Measurements from ENCODE around the gene TMEM209. TPM values are rescaled to one million over a fixed set of nuclear protein-coding genes. Genes with fewer than 3 reads are reported as not detected.

The TMEM209 gene
- total RNA-seq, 2 donors from 2014 or later, result 11.9 to 21.5 TPM

DNA sequence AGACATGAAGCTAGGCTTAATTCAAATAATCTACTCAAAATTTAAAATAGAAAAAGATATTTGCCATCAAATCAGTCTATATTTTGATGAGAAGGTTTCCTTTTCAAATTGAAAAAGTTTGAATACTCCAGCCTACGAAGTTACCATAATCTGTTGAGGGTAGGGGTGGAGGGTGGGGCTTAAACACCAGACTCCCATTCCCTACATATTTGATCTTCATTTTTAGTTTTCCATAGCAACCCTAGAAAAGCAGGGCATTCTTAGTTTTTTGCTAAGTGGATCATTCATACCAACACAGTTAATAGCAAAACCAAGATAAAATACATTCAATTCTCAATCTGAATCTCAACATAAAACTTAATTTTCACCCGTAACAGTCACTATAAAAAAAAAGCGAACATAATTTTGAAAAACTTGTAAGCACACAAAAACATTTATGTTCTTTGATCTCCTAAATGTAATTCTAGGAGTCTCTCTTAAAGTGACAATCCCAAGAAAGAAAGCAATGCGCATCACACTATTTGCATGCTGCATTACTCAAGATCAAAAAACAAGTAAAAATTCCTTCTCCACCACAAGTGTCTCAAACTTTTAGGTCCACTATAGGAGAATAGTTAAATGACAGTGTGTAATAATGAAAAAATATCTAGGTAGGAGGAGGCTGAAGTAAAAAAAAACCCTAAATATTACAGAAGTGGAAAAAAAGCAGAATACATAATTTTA is 30.8 kb downstream of the TMEM209 start:
- no peaks in the 10 kb centered on the region for H3K9me3 ChIP-seq
- no peak for DNase-seq (ENCODE audit: low spot score)
- no peak overlapping the region for H3K4me3 ChIP-seq
- H3K27ac ChIP-seq, result no peak overlapping the region
- no peaks in the 10 kb centered on the region for H3K4me1 ChIP-seq (replicated peaks)
- TF ChIP-seq POLR2AphosphoS5 (IDR thresholded peaks at IDR 0.05) (no peak), POLR2A (IDR thresholded peaks at IDR 0.05) (no peak)
- TF ChIP-seq, protein P1, sequence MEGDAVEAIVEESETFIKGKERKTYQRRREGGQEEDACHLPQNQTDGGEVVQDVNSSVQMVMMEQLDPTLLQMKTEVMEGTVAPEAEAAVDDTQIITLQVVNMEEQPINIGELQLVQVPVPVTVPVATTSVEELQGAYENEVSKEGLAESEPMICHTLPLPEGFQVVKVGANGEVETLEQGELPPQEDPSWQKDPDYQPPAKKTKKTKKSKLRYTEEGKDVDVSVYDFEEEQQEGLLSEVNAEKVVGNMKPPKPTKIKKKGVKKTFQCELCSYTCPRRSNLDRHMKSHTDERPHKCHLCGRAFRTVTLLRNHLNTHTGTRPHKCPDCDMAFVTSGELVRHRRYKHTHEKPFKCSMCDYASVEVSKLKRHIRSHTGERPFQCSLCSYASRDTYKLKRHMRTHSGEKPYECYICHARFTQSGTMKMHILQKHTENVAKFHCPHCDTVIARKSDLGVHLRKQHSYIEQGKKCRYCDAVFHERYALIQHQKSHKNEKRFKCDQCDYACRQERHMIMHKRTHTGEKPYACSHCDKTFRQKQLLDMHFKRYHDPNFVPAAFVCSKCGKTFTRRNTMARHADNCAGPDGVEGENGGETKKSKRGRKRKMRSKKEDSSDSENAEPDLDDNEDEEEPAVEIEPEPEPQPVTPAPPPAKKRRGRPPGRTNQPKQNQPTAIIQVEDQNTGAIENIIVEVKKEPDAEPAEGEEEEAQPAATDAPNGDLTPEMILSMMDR (IDR thresholded peaks at IDR 0.05), result no peak
- no peaks in the 10 kb centered on the region for H3K36me3 ChIP-seq
- 90% methylated on average over 4 of the region's 4 CpGs for WGBS
- intact Hi-C loops (cut with DNase I), result no loop called here
- H3K27me3 ChIP-seq (replicated peaks; ENCODE audit: insufficient read depth), result no peaks in the 10 kb centered on the region

DNA sequence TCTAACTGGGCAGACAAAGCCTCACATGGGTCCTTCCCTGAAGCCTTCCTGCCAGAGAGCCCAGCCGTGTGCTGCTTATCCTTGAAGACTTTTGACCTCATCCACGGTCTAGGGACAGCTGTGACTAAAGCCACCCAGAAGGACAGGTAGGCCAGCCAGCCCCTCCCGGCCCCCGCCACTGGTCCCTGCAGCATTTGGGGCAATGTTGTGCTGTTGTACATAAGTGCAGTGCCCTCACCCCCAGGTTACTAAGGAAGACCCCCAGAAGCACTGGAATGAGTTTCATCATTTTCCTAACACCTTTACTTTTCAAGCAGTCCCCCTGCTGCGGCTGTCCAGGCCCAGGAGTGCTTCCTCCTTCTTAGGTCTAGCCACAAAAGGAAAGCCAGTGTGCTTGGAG is 43.0 kb downstream of the TMEM209 start:
- intact Hi-C loops (cut with DNase I), result no loop called here
- Histone ChIP-seq H3K27ac (no peak overlapping the region), H3K36me3 (peaks cover 0 to 9% of the 10 kb centered on the region in 2 donors), H3K9me3 (no peaks in the 10 kb centered on the region), H3K4me1 (replicated peaks) (no peaks in the 10 kb centered on the region), H3K27me3 (replicated peaks; ENCODE audit: insufficient read depth) (no peaks in the 10 kb centered on the region), H3K4me3 (no peak overlapping the region)
- TF ChIP-seq, protein P1 (IDR thresholded peaks at IDR 0.05), result no peak
- no peak for TF ChIP-seq POLR2A (IDR thresholded peaks at IDR 0.05)
- TF ChIP-seq POLR2AphosphoS5 (IDR thresholded peaks at IDR 0.05), result no peak
- 89% methylated on average over 5 of the region's 5 CpGs for WGBS
- no peak for DNase-seq (ENCODE audit: low spot score)

DNA sequence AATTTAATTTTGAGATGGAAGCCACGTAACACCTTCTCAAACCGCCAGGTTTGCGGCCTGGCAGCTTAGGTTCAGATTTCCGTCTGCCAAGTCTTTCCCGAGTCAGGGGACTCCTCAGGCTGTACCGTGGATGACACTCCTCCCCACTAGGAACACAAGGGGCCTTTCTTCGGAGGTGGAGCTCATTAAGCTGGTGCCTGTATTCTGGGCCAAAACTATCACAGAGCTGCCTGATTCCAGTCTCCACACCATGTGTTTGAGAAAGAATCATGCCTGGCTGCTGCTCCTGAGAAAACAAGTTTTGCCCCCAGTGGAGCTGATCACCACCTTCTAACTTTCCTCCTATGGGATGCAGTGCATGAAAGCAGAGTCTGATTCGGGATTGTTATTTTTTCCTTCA is 44.8 kb downstream of the TMEM209 start:
- peaks cover 0 to 9% of the 10 kb centered on the region in 2 donors for H3K36me3 ChIP-seq
- TF ChIP-seq POLR2AphosphoS5 (IDR thresholded peaks at IDR 0.05) (no peak), POLR2A (IDR thresholded peaks at IDR 0.05) (no peak)
- TF ChIP-seq, protein P1 (IDR thresholded peaks at IDR 0.05), result no peak
- DNase-seq (ENCODE audit: low spot score), result no peak
- no peak overlapping the region for H3K4me3 ChIP-seq
- H3K9me3 ChIP-seq, result no peaks in the 10 kb centered on the region
- no peak overlapping the region for H3K27ac ChIP-seq
- intact Hi-C loops (cut with DNase I), result no loop called here
- no peaks in the 10 kb centered on the region for H3K27me3 ChIP-seq (replicated peaks; ENCODE audit: insufficient read depth)
- H3K4me1 ChIP-seq (replicated peaks), result no peaks in the 10 kb centered on the region
- 92% methylated on average over 8 of the region's 8 CpGs for WGBS

DNA sequence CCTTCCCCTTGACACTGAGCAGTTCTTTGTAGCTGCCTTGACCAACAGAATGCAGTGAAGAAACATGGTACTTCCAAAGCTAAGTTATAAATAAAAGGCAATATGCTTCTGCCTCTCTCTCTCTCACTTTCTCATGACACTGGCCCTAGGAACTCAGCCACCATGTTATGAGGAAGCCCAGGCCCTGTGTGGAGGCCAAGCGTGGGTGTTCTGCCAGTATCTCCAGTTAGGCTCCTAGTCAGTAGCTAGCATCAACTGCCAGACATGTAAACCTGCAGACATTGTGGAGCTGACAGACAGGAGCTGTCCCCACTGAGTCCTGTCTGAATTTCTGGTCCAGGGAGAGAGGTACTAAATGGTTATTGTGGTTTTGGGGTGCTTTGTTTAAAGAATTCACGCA is 45.2 kb downstream of the TMEM209 start:
- no peak for DNase-seq (ENCODE audit: low spot score)
- Histone ChIP-seq H3K9me3 (no peaks in the 10 kb centered on the region), H3K36me3 (peaks cover 0 to 9% of the 10 kb centered on the region in 2 donors), H3K4me1 (replicated peaks) (no peaks in the 10 kb centered on the region), H3K4me3 (no peak overlapping the region), H3K27me3 (replicated peaks; ENCODE audit: insufficient read depth) (no peaks in the 10 kb centered on the region), H3K27ac (no peak overlapping the region)
- TF ChIP-seq POLR2AphosphoS5 (IDR thresholded peaks at IDR 0.05) (no peak), POLR2A (IDR thresholded peaks at IDR 0.05) (no peak)
- TF ChIP-seq, protein P1 (IDR thresholded peaks at IDR 0.05), result no peak
- intact Hi-C loops (cut with DNase I), result no loop called here
- 92% methylated on average over 2 of the region's 2 CpGs for WGBS

DNA sequence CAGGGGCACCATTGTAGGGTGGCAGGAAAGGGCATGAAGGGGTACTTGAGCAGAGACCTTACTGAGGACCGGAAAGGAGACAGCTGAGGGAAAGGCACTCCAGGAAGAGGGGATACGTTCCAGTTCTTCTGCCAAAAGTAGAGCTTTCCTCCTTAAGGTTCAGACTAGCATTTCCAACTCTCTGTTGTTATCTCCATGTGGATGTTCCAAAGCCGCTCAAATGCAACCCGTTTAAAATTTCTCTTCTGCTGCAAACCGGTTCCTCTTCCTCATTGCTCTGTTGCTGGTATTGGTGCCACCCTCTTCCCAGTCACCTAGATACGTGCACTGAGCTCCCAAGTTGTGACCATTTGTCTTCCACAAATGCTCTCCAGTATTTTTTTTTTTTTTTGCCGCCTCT is 47.5 kb downstream of the TMEM209 start:
- Histone ChIP-seq H3K4me1 (replicated peaks) (peaks cover 6% of the 10 kb centered on the region), H3K36me3 (peaks cover 0 to 7% of the 10 kb centered on the region in 2 donors), H3K27me3 (replicated peaks; ENCODE audit: insufficient read depth) (no peaks in the 10 kb centered on the region), H3K9me3 (no peaks in the 10 kb centered on the region), H3K27ac (no peak overlapping the region), H3K4me3 (no peak overlapping the region)
- 93% methylated on average over 7 of the region's 7 CpGs for WGBS
- intact Hi-C loops (cut with DNase I), result no loop called here
- TF ChIP-seq POLR2AphosphoS5 (IDR thresholded peaks at IDR 0.05), result no peak
- TF ChIP-seq, protein P1 (IDR thresholded peaks at IDR 0.05), result no peak
- no peak for TF ChIP-seq POLR2A (IDR thresholded peaks at IDR 0.05)
- no peak for DNase-seq (ENCODE audit: low spot score)

Measured in prostate gland (tissue), 2 donors.